Ecto neural progenitor cell (in vitro differentiated cells): Measurements from ENCODE around the gene GRHL1.
"Not testable (repeated sequence)": the region's sequence is repeated elsewhere in the genome, so short reads cannot be mapped to it uniquely, and the experiment has no call there.

Experiments
- DNase-seq: peaks from one replicate; pipeline ENCODE4 v3.0.0-alpha.2; 2018; ENCODE audit warnings: low spot score

Gene GRHL1

GRCh38 chr2:10026940-10027569 is 75.6 kb downstream of the GRHL1 start:
- no peak for DNase-seq

GRCh38 chr2:10027660-10028330 is 76.3 kb downstream of the GRHL1 start:
- no peak for DNase-seq

GRCh38 chr2:10028407-10028987 is 77.0 kb downstream of the GRHL1 start:
- peak; percentile 54 for DNase-seq

DNA sequence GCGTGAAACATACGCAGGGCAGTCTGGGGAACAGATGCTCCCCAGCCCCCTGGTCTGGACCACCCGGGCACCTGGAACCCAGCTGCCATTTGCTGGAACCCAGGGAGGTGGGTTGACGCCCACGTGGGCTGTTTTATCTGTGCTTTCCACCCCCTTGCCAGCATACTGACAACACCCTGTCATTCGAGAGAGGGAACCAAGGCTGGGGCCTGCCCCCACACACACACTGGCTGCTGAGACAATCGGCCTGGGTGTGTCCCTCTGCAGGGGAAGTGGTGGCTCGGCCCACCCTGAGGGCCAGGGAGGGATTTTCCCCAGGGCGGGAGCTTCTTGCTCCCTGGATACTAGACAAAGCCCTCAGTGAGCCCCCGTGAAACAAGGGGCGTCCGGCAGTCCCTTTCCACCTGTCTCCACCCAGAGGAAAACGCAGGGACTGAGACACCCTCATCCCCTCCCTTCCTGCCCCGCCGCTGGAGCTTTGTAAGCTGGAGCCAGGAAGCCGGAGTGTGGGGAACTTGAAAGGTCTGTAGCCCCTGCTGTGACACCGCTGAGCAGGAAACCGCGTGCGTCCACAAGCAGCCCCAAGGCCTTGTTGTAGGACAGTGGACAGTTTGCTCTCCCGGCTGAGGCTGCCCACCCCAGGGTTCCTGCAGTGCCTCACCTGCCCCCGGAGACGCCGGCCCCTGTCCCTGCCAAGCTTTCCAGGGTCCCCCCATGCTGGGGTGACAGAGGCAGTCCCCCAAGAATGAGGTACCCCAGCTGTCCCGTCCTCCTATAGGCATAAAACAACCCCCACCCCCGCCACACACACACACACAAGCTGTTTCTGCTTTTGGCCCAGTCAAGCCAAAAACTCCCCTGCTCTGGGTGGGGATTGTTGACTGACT is 77.7 kb downstream of the GRHL1 start:
- peak; percentile 65 for DNase-seq

DNA sequence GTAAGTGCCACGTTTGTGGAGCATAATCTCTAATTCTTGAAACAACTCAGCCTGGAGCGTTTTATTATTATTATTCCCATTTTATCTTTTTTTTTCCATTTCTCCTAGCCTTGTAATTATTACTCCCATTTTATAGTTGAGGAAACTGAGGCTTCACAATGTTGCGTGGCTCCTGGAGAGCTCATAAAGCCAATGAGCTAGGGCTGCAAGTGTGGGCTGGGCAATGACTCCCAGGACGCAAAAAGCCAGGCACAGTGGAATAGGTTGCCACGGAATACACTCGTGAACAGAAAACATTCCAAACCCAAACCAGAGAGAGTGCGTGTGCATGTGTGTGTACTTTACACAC is 78.4 kb downstream of the GRHL1 start:
- no peak for DNase-seq

DNA sequence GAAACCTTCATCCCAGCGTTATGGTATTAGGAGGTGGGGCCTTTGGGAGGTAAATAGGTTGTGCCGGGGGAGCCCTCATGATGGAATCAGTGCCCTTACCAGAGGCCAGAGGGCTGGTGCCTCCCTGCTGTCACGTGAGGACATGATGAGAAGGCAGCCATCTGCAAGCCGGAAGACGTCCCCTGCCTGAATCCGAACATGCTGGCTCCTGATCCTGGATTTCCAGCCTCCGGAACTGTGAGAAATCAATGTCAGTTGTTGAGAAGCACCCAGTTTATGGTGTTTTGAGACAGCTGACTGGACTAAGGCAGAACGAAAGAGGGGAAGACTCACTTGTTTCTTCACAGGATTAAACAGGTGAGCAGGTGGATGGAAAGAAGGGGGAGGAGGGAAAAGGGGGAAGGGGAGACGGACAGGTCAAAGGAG is 78.8 kb downstream of the GRHL1 start:
- peak; percentile 57 for DNase-seq

- DNase-seq, result not testable (repeated sequence)
These were observed 79.3 kb downstream of the GRHL1 start for GRCh38 chr2:10030798-10031197.

- DNase-seq, result no peak
These were observed 80.6 kb downstream of the GRHL1 start for GRCh38 chr2:10031886-10032745.

DNA sequence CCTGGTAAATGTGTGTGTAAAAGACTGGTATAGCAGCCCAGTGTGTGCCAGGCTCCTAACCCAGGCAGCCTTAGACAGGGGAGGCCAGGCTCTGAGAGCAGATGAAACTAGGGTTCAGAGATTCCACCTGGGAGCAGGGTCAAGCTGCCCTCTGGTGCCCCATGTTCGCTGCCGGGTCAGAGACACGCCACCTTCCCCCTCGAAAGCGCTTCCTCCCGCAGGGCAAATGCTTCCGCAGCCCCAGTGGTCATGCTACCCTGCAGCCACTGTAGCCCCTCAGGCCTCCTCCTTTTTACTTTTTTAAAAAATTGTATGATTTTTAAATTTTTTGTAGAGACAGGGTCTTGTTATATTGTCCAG is 81.2 kb downstream of the GRHL1 start:
- no peak for DNase-seq

GRCh38 chr2:10033251-10034006 is 81.9 kb downstream of the GRHL1 start:
- no peak for DNase-seq

GRCh38 chr2:10034333-10035052 is 83.0 kb downstream of the GRHL1 start:
- DNase-seq, result no peak

DNA sequence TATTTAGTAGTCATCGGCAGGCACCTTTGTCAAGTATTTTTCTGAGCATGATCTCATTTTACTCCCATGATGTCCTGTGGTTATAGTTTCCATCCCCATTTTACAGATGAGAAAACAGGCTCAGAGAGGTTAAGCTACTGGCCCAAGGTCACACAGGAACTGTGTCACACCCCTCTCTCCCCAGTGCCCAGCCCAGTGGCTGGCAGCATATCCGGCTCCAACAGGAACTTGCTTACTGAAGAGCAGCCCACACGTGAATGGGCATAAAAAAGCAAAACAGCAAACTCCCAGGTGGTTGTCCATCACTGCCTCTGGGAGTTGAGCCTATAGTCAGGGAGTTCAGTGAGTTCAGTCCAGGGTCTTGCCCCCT is 83.5 kb downstream of the GRHL1 start:
- DNase-seq, result no peak

GRCh38 chr2:10035633-10036032 is 84.1 kb downstream of the GRHL1 start:
- DNase-seq, result no peak

GRCh38 chr2:10036095-10036884 is 84.8 kb downstream of the GRHL1 start:
- DNase-seq, result no peak

DNA sequence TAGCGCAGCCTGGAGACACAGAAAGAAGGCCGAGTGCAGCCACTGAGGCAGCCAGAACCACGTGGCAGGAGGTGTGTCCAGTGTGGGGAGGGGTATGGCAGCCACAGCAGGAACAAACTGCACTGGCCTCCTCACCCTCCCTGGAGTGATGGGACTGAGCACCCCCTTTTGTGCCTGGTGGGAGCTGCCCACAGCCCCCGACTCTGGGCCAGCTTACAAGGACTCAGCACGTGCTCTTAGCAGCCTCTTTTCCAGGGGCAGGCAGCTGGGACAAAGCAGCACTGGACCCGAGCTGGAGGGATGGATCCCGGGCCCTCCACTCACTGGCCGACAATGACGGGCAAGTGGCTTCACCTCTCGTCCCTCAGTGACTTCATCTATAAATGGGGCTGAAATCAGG is 86.6 kb downstream of the GRHL1 start:
- no peak for DNase-seq

DNA sequence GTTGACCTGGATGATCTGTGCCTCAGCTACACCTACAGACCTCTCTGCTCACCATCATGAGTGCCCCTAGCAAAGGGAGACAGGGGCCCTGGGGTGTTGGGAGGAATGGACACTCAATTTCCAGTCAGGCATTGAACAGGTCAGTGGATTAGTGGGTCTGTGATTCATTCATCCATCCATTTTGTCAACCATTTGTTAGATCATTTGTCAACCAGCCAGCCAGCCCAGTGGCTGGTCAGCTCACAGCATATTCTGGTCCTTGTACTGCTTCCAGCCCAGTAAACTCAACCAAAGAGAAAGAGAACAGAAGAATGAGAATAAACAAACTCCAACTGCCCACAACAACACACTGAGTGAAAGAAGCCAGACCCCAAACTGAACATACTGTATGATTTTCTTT is 87.2 kb downstream of the GRHL1 start:
- DNase-seq, result no peak

DNA sequence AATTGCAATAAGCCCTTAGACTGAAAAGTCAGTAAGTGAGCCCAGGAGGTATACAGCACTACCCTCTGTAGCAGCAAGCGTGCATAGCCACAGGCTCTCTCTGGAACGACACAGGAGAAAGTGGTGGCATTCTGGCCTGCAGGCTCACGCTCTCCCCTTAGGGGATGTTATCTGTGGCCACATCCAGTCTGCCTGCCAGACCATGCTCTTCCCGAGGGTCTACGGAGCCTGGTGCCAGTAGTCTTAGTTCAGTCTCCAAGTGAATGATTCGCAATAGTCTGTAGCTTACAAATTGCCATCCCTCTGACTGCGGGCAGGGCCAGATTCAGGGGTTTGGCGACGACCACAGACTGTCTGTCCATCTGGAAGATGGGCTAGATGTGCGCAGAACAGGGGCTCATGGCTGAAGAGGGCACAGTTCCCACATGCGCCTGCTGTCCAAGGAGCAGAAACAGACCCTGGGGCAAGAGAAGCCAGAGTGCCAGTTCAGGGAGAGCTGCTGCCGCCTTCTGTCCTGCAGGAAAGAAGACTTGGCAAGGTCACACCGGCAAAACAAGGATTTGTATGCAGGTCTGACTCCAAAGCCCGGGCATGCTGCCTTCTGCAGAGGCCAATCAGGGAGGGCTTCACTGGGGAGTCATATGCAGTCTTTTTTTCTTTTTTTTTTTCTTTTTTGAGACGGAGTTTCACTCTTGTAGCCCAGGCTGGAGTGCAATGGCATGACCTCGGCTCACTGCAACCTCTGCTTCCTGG is 88.3 kb downstream of the GRHL1 start:
- DNase-seq, result no peak

- DNase-seq, result no peak
These were observed 90.2 kb downstream of the GRHL1 start for GRCh38 chr2:10041711-10042110.
